Activated CD4-positive, alpha-beta T cell treated with anti-CD3 and anti-CD28 coated beads, Interleukin-2, Interleukin-6, amounts not matched to agents 100 ng/mL and 50 ng/mL, durations not matched to agents 16 hours and 8 hours (primary cell): Measurements from ENCODE around the gene MT1M.

ENCODE experiments used
- DNase-seq: peaks from one replicate; pipeline ENCODE4 v3.0.0-alpha.2; 2020

The MT1M gene

GRCh38 chr16:56679818-56680217 is 47.4 kb downstream of the MT1M start:
- DNase-seq, result peak; percentile 38

DNA sequence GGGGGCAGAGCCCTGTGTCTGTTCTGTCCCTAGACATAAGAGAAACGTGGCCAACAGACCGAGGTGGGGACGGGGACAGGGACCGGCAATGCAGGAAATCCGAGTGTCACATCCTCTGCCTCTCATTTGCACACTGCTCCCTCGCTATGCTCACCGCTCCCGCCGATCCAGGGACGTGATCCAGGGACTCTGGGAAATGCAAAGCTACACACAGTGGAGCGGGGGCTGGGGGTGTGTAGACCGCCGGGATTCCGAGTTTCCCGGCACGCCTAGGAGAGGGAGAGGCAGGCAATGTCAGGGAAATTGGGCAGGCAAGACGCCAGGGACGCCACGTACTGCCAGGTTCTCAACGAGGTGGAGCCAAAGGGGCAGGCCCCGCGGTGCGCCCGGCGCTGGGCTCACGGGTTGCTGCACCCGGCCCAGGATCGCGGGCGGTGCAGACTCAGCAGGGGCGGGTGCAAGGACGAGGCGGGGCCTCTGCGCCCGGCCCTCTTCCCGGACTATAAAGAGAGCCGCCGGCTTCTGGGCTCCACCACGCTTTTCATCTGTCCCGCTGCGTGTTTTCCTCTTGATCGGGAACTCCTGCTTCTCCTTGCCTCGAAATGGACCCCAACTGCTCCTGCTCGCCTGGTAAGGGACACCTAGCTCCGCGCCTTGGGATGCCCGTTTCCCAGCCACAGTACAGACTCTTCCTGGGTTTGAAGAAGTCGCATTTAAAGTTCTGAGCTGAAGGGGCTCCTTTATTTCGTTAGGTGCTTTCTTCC is 49.7 kb downstream of the MT1M start, which contains the start of gene MT1X:
Gene MT1X (plus strand): TSS at position 532 of the 764 bp plus-strand sequence. CDS start 71 bp downstream, at position 603.
- peak; percentile 93 for DNase-seq

GRCh38 chr16:56682703-56683397 is 50.4 kb downstream of the MT1M start:
- DNase-seq, result peak; percentile 14
